Measurements from ENCODE around the gene AFF2.
"Not testable (repeated sequence)": the region's sequence is repeated elsewhere in the genome, so short reads cannot be mapped to it uniquely, and the experiment has no call there.

The AFF2 gene

GRCh38 chrX:148661035-148661434 is 160.6 kb downstream of the AFF2 start:
- in situ Hi-C loops (cut with HindIII; ENCODE audit: low pct_ligation_motif_present, low sequenced_read_pairs), result no loop called here
- Histone ChIP-seq H3K36me3 (replicated peaks) (no peaks in the 10 kb centered on the region), H3K27ac (no peak overlapping the region), H3K27me3 (replicated peaks) (no peaks in the 10 kb centered on the region), H3K4me3 (ENCODE audit: low read depth, low read length) (no peak overlapping the region)
- no peak for DNase-seq
- TF ChIP-seq, protein P1, sequence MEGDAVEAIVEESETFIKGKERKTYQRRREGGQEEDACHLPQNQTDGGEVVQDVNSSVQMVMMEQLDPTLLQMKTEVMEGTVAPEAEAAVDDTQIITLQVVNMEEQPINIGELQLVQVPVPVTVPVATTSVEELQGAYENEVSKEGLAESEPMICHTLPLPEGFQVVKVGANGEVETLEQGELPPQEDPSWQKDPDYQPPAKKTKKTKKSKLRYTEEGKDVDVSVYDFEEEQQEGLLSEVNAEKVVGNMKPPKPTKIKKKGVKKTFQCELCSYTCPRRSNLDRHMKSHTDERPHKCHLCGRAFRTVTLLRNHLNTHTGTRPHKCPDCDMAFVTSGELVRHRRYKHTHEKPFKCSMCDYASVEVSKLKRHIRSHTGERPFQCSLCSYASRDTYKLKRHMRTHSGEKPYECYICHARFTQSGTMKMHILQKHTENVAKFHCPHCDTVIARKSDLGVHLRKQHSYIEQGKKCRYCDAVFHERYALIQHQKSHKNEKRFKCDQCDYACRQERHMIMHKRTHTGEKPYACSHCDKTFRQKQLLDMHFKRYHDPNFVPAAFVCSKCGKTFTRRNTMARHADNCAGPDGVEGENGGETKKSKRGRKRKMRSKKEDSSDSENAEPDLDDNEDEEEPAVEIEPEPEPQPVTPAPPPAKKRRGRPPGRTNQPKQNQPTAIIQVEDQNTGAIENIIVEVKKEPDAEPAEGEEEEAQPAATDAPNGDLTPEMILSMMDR (IDR thresholded peaks at IDR 0.05; ENCODE audit: low read depth, low read length, missing control alignments), result no peak

DNA sequence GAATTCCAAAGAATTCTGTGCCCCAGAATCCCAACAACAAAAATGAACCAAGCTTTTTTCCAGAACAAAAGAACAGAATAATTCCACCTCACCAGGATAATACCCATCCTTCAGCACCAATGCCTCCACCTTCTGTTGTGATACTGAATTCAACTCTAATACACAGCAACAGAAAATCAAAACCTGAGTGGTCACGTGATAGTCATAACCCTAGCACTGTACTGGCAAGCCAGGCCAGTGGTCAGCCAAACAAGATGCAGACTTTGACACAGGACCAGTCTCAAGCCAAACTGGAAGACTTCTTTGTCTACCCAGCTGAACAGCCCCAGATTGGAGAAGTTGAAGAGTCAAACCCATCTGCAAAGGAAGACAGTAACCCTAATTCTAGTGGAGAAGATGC is 161.6 kb downstream of the AFF2 start:
- in situ Hi-C loops (cut with HindIII; ENCODE audit: low pct_ligation_motif_present, low sequenced_read_pairs), result no loop called here
- TF ChIP-seq, protein P1 (IDR thresholded peaks at IDR 0.05; ENCODE audit: low read depth, low read length, missing control alignments), result no peak
- no peak overlapping the region for H3K27ac ChIP-seq
- no peak for DNase-seq
- H3K27me3 ChIP-seq (replicated peaks), result no peaks in the 10 kb centered on the region
- H3K36me3 ChIP-seq (replicated peaks), result no peaks in the 10 kb centered on the region
- no peak overlapping the region for H3K4me3 ChIP-seq (ENCODE audit: low read depth, low read length)

GRCh38 chrX:148664171-148664570 is 163.8 kb downstream of the AFF2 start:
- Histone ChIP-seq H3K36me3 (replicated peaks) (no peaks in the 10 kb centered on the region), H3K4me3 (ENCODE audit: low read depth, low read length) (no peak overlapping the region), H3K27ac (no peak overlapping the region), H3K27me3 (replicated peaks) (no peaks in the 10 kb centered on the region)
- in situ Hi-C loops (cut with HindIII; ENCODE audit: low pct_ligation_motif_present, low sequenced_read_pairs), result no loop called here
- no peak for DNase-seq
- TF ChIP-seq, protein P1 (IDR thresholded peaks at IDR 0.05; ENCODE audit: low read depth, low read length, missing control alignments), result no peak

DNA sequence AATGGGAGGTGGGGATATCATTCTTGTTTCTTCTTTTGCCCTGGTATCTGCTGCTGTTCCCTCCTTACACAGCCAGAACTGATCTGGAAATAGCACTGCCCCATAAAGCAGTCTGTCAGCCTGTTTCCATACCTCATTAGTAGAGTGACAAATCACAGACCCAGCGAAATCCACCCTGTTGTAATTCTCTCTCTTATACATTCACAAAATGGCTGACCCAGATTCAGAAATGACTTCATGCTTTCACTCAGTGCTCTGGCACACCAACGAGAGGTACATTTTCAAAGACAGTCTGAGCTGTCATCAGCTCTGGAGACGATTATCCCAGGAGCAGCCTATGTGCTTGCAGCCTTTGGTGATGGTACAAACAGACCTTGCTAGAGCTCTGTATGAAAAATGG is 164.6 kb downstream of the AFF2 start:
- H3K27ac ChIP-seq, result no peak overlapping the region
- no peak for DNase-seq
- in situ Hi-C loops (cut with HindIII; ENCODE audit: low pct_ligation_motif_present, low sequenced_read_pairs), result no loop called here
- H3K27me3 ChIP-seq (replicated peaks), result no peaks in the 10 kb centered on the region
- H3K36me3 ChIP-seq (replicated peaks), result no peaks in the 10 kb centered on the region
- H3K4me3 ChIP-seq (ENCODE audit: low read depth, low read length), result no peak overlapping the region
- TF ChIP-seq, protein P1 (IDR thresholded peaks at IDR 0.05; ENCODE audit: low read depth, low read length, missing control alignments), result no peak

DNA sequence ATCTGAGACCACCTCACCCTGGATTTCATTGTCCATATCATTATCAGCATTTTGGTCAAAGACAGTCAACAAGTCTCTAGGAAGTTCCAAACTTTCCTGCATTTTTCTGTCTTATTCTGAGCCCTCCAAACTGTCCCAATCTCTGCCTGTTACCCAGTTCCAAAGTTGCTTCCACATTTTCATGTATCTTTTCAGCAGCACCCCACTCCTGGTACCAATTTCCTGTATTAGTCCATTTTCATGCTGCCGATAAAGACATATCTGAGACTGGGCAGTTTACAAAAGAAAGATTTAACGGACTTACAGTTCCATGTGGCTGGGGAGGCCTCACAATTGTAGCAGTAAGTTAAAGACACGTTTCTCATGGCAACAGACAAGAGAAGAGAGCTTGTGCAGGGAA is 168.8 kb downstream of the AFF2 start:
- H3K27ac ChIP-seq; DNase-seq; in situ Hi-C loops (cut with HindIII; ENCODE audit: low pct_ligation_motif_present, low sequenced_read_pairs); H3K4me3 ChIP-seq (ENCODE audit: low read depth, low read length); H3K27me3 ChIP-seq (replicated peaks); H3K36me3 ChIP-seq (replicated peaks): not testable (repeated sequence)

GRCh38 chrX:148670277-148670676 is 169.9 kb downstream of the AFF2 start:
- no peak overlapping the region for H3K27ac ChIP-seq
- H3K36me3 ChIP-seq (replicated peaks), result no peaks in the 10 kb centered on the region
- no peaks in the 10 kb centered on the region for H3K27me3 ChIP-seq (replicated peaks)
- TF ChIP-seq, protein P1 (IDR thresholded peaks at IDR 0.05; ENCODE audit: low read depth, low read length, missing control alignments), result no peak
- no peak overlapping the region for H3K4me3 ChIP-seq (ENCODE audit: low read depth, low read length)
- in situ Hi-C loops (cut with HindIII; ENCODE audit: low pct_ligation_motif_present, low sequenced_read_pairs), result no loop called here
- no peak for DNase-seq
